ENCODE measurements around the gene ANO6. TPM values are rescaled to one million over a fixed set of nuclear protein-coding genes. Genes with fewer than 3 reads are reported as not detected.

Gene ANO6
- total RNA-seq, 1 donor from 2014 or later = 64.1 TPM

DNA sequence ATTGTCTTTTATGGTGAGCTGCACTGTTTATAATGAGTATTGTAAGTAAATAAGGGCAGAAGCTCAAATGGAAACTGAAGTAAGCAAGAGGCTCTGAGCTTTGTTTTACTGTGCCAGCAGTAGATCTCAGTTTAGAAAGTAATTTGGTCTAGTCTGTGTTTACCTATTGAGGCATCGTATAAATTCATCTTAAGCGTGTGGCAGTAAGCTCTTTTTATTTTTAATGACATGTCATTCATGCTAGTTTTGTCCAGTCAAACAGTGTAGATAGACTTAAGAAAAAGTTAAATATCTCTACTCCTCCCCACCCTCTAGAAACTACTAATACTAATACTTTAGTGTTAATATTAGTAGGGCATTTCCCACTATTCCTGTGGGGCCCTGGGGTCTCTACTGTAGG, 2.0 kb downstream of the ANO6 start:
- DNase-seq (no peak), ATAC-seq (no peak)
- H3K4me1 ChIP-seq = peaks cover 40% of the 10 kb centered on the region
- H3K4me3 ChIP-seq = peak overlapping the region; percentile 83
- intact Hi-C loops (cut with DNase I) = no loop called here
- H3K27ac ChIP-seq = peak overlapping the region; percentile 92
- H3K27me3 ChIP-seq (ENCODE audit: low read depth) = no peaks in the 10 kb centered on the region
- no peaks in the 10 kb centered on the region for H3K36me3 ChIP-seq
- TF ChIP-seq, protein P1, sequence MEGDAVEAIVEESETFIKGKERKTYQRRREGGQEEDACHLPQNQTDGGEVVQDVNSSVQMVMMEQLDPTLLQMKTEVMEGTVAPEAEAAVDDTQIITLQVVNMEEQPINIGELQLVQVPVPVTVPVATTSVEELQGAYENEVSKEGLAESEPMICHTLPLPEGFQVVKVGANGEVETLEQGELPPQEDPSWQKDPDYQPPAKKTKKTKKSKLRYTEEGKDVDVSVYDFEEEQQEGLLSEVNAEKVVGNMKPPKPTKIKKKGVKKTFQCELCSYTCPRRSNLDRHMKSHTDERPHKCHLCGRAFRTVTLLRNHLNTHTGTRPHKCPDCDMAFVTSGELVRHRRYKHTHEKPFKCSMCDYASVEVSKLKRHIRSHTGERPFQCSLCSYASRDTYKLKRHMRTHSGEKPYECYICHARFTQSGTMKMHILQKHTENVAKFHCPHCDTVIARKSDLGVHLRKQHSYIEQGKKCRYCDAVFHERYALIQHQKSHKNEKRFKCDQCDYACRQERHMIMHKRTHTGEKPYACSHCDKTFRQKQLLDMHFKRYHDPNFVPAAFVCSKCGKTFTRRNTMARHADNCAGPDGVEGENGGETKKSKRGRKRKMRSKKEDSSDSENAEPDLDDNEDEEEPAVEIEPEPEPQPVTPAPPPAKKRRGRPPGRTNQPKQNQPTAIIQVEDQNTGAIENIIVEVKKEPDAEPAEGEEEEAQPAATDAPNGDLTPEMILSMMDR (IDR thresholded peaks at IDR 0.05) = no peak
- H3K9me3 ChIP-seq = no peaks in the 10 kb centered on the region

DNA sequence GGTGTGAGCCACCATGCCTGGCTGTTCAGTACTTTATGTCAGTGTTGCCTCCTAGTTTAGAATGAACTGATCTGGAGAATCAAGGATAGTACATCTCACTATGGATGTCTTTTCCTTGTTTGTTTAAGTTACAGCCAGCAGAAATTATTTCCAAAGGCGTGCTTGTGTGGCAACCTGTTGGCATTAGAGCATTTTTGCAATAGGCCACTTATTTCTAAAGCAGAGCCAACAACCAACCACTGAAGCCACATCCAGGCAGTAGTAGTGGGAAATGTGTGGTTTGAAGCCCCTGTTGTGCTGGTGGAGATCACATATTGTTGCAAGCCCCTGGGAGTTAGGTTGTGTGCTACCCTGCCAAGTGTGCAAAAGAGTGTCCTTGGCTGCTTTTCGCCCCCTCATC, 3.7 kb downstream of the ANO6 start:
- intact Hi-C loops (cut with DNase I) = no loop called here
- no peaks in the 10 kb centered on the region for H3K9me3 ChIP-seq
- H3K27ac ChIP-seq = no peak overlapping the region
- no peaks in the 10 kb centered on the region for H3K36me3 ChIP-seq
- ATAC-seq (no peak), DNase-seq (no peak)
- peaks cover 48% of the 10 kb centered on the region for H3K4me1 ChIP-seq
- no peaks in the 10 kb centered on the region for H3K27me3 ChIP-seq (ENCODE audit: low read depth)
- TF ChIP-seq, protein P1 (IDR thresholded peaks at IDR 0.05) = no peak
- H3K4me3 ChIP-seq = no peak overlapping the region

DNA sequence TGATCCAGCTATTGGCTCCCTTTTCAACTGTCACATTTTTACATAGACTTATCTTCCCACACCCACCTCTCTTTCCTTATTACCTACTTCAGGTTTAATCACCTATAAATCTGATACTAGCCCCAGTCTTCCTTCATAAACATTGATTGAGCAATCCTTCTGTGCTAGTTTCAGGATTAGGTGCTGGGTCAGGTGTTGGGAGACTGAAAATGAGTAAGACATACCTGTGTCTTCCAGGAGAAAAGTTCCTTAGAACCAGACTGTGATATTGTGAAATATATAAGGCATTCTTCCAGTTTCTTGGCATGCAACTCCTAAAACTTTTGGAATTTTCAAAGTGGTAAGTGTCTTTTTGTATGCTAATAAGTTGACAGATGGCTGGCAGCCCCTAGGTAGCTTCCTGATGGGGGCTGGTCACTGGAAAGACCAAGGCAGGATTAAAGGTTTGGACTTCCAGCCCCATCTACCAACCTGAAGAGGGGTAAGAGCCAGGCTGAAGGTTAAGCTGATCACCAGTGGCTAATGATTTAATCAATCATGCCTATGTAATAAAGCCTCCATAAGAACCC, 4.6 kb downstream of the ANO6 start:
- ATAC-seq (no peak), DNase-seq (no peak)
- intact Hi-C loops (cut with DNase I) = no loop called here
- Histone ChIP-seq H3K36me3 (no peaks in the 10 kb centered on the region), H3K9me3 (no peaks in the 10 kb centered on the region), H3K4me1 (peaks cover 53% of the 10 kb centered on the region), H3K4me3 (no peak overlapping the region), H3K27me3 (ENCODE audit: low read depth) (no peaks in the 10 kb centered on the region), H3K27ac (no peak overlapping the region)
- TF ChIP-seq, protein P1 (IDR thresholded peaks at IDR 0.05) = no peak

DNA sequence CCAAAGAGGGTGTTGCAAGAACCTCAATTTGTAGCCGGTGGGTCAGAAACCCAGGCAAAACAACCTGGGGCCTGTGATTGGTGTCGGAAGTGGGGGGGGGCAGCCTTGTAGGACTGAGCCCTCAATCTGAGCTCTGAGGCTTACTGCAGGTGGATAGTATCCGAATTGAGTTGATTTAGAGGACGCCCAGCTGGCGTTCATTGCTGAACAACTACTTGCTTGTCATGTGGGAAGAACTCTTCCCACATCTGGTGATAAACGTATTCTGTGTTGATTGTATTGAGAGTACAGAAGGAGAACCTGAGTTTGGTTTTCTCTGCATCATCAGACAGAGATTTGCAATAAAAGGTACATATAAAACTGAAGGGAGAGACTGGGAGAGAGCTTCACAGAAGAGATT, 5.1 kb downstream of the ANO6 start:
- intact Hi-C loops (cut with DNase I) = no loop called here
- TF ChIP-seq, protein P1 (IDR thresholded peaks at IDR 0.05) = no peak
- Histone ChIP-seq H3K36me3 (no peaks in the 10 kb centered on the region), H3K4me3 (no peak overlapping the region), H3K27ac (no peak overlapping the region), H3K27me3 (ENCODE audit: low read depth) (no peaks in the 10 kb centered on the region), H3K4me1 (peaks cover 53% of the 10 kb centered on the region), H3K9me3 (no peaks in the 10 kb centered on the region)
- DNase-seq (no peak), ATAC-seq (no peak)

- no peak overlapping the region for H3K27ac ChIP-seq
- TF ChIP-seq, protein P1 (IDR thresholded peaks at IDR 0.05) = no peak
Measured at GRCh38 chr12:45223868-45224267, 8.0 kb downstream of the ANO6 start.

More at GRCh38 chr12:45223868-45224267, 8.0 kb downstream of the ANO6 start:
- Histone ChIP-seq H3K36me3 (no peaks in the 10 kb centered on the region), H3K9me3 (no peaks in the 10 kb centered on the region), H3K4me3 (no peak overlapping the region), H3K4me1 (peaks cover 37% of the 10 kb centered on the region), H3K27me3 (ENCODE audit: low read depth) (no peaks in the 10 kb centered on the region)
- intact Hi-C loops (cut with DNase I) = no loop called here
- no peak for ATAC-seq
- no peak for DNase-seq

Measured in lower lobe of right lung (tissue), 2 donors.